SK-N-SH (cell line): ENCODE results near the gene GPHB5.

Experiments used
- CTCF ChIP-seq: fragments of 200-600 bp; sonication (generic); IDR thresholded peaks from 2 replicates; pipeline ENCODE4 v1.6.1; 2017; ENCODE audit warnings: antibody characterized with exemption, mild to moderate bottlenecking, moderate library complexity
- EP300 ChIP-seq, 2 experiments: IDR thresholded peaks; 2 replicates each; pipeline versions ENCODE4 v1.4.0 to v1.6.1; 2012; ENCODE audit warnings: borderline replicate concordance in 1 of 2, low read depth in 1 of 2, low read length in 1 of 2
- EZH2phosphoT487 ChIP-seq: fragments of 200-600 bp; sonication (generic); IDR thresholded peaks from 2 replicates; pipeline ENCODE4 v1.6.1; 2017; ENCODE audit warnings: low read depth, mixed run types, mild to moderate bottlenecking, antibody characterized with exemption, moderate library complexity, borderline replicate concordance
- GABPA ChIP-seq: IDR thresholded peaks from 2 replicates; pipeline ENCODE4 v1.4.0; 2012; ENCODE audit warnings: low read depth, mild to moderate bottlenecking
- MAX ChIP-seq: IDR thresholded peaks from 2 replicates; pipeline ENCODE4 v1.4.0; 2012; ENCODE audit warnings: low read depth
- NRF1 ChIP-seq: IDR thresholded peaks from 2 replicates; pipeline ENCODE4 v1.6.1; 2012; ENCODE audit warnings: low read depth, mild to moderate bottlenecking, low read length
- PBX3 ChIP-seq: IDR thresholded peaks from 2 replicates; pipeline ENCODE4; 2012
- POLR2AphosphoS5 ChIP-seq: IDR thresholded peaks from 2 replicates; pipeline ENCODE4 v1.6.1; 2012; ENCODE audit warnings: low read depth, low read length
- RAD21 ChIP-seq: IDR thresholded peaks from 2 replicates; pipeline ENCODE4 v1.6.1; 2012; ENCODE audit warnings: mild to moderate bottlenecking, low read length
- RCOR1 ChIP-seq: fragments of 150-350 bp; IDR thresholded peaks from 2 replicates; pipeline ENCODE4 v1.6.1; 2017; ENCODE audit warnings: antibody characterized with exemption, low read length
- REST ChIP-seq: IDR thresholded peaks from 2 replicates; pipeline ENCODE4 v1.6.1; 2012; ENCODE audit warnings: mild to moderate bottlenecking, low read depth, low read length, moderate library complexity
- RXRA ChIP-seq: IDR thresholded peaks from 2 replicates; pipeline ENCODE4 v1.4.0; 2012; ENCODE audit warnings: low read depth, mild to moderate bottlenecking, borderline replicate concordance
- USF2 ChIP-seq: fragments of 150-350 bp; IDR thresholded peaks from 2 replicates; pipeline ENCODE4 v1.6.1; 2017; ENCODE audit warnings: antibody characterized with exemption, low read length, low read depth, borderline replicate concordance
- ZBTB33 ChIP-seq: IDR thresholded peaks from 2 replicates; pipeline ENCODE4 v1.4.0; 2012; ENCODE audit warnings: low read depth, borderline replicate concordance

GRCh38 chr14:63277591-63278183 lies 41.0 kb downstream of the GPHB5 start:
- TF ChIP-seq PBX3 (no peak), NRF1 (no peak), MAX (no peak), ZBTB33 (no peak), CTCF (no peak), USF2 (no peak), EP300 (IDR thresholded peaks at IDR 0.05; ENCODE audit: borderline replicate concordance in 1 of 2, low read depth in 1 of 2, low read length in 1 of 2) (no peak), REST (no peak), RCOR1 (no peak), RAD21 (no peak), GABPA (no peak), POLR2AphosphoS5 (no peak), RXRA (no peak), EZH2phosphoT487 (no peak)
